GM18517 (cell line): ENCODE data around the gene MYRFL.
A peak's percentile ranks its signal among the peaks of the same experiment; 100 is the strongest.
"Not testable (repeated sequence)": the region's sequence is repeated elsewhere in the genome, so short reads cannot be mapped to it uniquely, and the experiment has no call there.

ENCODE experiments used
- ATAC-seq: cut with Tn5 transposase; IDR thresholded peaks from one replicate; pipeline ENCODE4 v1.9.1; 2021; ENCODE audit warnings: mild to moderate bottlenecking, moderate library complexity; ENCODE audit not compliant: unreplicated experiment

The MYRFL gene

GRCh38 chr12:69824966-69825560 is at the start of gene MYRFL:
MYRFL (plus strand) TSS chr12:69825227; CDS start chr12:69825518, 291 bp downstream.
- ATAC-seq: no peak

GRCh38 chr12:69779928-69780327 is 45.1 kb upstream of the MYRFL start:
- ATAC-seq: no peak

GRCh38 chr12:69783365-69783764 is 41.7 kb upstream of the MYRFL start:
- no peak for ATAC-seq

DNA sequence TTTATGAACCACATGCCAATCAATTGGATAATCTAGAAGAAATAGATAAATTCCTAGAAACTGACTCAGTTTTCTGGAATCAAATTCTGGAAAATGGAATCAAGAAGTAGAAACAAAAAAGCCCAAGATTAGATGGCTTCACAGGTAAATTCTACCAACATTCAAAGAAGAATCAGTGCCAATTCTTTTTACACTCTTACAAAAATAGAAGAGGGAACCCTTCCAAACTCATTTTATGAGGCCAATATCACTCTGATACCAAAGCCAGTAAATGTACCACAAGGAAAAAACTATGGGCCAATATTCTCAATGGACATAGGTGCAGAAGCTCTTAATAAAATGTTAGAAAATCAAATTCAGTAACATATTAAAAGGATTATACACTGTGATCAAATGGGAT is 35.7 kb upstream of the MYRFL start:
- ATAC-seq: no peak

GRCh38 chr12:69792533-69792932 is 32.5 kb upstream of the MYRFL start:
- no peak for ATAC-seq

DNA sequence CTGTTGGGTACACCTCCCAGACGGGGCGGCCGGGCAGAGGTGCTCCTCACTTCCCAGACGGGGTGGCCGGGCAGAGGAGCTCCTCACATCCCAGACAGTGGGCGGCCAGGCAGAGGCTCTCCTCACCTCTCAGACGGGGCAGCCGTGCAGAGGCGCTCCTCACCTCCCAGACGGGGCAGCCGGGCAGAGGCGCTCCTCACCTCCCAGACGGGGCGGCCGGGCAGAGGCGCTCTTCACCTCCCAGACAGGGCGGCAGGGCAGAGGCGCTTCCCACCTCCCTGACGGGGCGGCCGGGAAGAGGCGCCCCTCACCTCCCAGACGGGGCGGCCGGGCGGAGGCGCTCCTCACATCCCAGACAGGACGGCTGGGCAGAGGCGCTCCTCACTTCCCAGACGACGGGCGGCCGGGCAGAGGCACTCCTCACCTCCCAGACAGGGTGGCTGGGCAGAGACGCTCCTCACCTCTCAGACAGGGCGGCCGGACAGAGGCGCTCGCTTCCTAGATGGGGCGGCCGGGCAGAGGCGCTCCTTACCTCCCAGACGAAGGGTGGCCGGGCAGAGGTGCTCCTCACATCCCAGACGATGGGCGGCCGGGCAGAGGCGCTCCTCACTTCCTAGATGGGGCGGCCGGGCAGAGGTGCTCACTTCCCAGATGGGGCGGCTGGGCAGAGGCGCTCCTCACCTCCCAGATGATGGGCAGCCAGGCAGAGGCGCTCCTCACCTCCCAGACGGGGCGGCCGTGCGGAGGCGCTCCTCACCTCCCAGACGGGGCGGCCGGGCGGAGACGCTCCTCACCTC is 17.7 kb upstream of the MYRFL start:
- not testable (repeated sequence) for ATAC-seq

GRCh38 chr12:69810870-69811498 is 14.0 kb upstream of the MYRFL start:
- no peak for ATAC-seq

GRCh38 chr12:69816082-69816481 is 8.9 kb upstream of the MYRFL start:
- peak; percentile 61 for ATAC-seq

DNA sequence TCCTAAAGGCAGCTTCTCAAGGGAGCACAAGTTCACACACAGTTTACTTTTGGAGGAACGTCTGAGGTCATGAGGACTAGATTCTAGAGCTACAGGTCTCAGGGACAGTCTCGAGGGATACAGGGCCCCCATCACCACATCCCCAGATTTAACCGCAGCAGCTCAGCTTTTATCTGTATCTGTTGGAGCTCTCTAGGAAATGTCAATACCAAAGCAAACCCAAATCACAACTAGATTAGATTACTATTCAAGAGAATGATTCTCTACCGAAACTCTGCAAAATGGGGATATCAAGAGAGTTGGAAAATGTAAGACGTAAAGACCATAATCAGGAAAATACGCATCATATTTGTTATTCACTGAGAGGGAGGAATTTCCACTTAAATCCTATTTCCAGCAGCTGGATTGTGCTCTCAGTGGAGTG is 4.0 kb upstream of the MYRFL start:
- ATAC-seq: no peak

- no peak for ATAC-seq
These were observed 3.4 kb upstream of the MYRFL start for GRCh38 chr12:69821456-69822159.

DNA sequence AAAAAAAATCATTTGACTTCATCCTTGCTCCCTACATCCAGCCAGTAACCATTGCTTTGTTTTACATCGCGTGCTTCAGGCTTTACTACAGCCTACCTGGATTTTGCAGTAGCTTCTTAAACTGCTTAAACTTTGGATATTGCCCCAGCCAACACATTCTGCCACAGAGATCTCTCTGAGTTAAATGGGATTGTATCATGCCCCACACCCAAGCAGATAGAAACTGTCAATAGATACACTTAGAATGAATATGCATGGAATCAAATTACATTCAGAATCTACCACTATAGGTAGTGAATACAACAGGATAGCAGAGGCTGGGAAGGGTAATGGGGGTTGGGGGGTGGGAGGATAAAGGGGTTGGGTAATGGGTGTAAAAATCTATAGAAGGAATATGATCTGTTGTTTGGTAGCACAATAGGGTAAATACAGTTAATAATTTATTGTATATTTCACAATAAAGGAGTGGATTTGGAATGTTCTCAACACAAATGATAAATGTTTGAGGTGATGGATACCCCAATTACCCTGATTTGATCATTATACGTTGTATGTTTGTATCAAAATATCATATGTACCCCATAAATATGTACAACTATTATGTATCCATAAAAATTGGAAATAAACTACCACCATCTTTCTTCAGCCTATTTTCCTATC is 2.7 kb upstream of the MYRFL start:
- no peak for ATAC-seq

- ATAC-seq: no peak
These were observed 999 bp upstream of the MYRFL start for GRCh38 chr12:69824028-69824427.

GRCh38 chr12:69828897-69829296 is 3.9 kb downstream of the MYRFL start:
- ATAC-seq: no peak

DNA sequence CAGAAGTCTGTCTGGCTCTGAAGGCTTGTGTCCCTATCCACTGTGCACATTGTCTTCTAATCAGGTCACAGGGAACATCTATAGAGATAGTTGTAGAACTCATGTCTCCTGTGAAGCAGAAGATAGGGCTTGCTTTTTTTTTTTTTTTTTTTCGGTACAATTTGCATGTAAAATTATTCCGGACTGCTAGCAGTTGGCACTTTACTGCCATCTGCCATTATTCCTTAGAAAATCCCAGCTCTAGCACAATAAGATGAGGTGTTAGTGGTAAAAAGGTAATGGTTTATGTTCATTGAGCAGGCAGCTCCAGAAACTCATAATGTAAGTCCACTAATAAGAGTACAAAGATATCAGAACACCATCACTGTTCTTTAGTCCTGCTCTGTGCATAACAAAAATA is 8.7 kb downstream of the MYRFL start:
- ATAC-seq: no peak

GRCh38 chr12:69834147-69834546 is 9.1 kb downstream of the MYRFL start:
- no peak for ATAC-seq

- no peak for ATAC-seq
These were observed 9.5 kb downstream of the MYRFL start for GRCh38 chr12:69834576-69834975.

DNA sequence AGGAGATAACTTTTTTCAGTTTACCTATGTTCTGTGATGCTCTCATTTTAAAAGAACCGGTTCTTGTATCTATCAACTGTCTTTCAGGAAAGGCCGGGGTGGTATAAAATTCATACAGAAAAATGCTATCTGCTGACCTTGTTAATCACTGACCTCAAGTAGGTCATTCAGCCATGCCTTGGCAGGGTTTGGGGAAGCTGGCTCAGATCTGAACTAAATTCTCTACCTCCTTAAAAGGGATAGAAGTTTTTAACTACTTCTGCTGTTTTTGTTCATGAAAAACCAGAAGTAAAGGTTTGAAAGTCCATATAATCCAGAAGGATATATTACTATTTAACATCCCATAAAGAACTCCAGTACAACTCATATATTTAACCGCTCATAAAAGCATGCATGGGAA is 10.1 kb downstream of the MYRFL start:
- ATAC-seq: no peak

DNA sequence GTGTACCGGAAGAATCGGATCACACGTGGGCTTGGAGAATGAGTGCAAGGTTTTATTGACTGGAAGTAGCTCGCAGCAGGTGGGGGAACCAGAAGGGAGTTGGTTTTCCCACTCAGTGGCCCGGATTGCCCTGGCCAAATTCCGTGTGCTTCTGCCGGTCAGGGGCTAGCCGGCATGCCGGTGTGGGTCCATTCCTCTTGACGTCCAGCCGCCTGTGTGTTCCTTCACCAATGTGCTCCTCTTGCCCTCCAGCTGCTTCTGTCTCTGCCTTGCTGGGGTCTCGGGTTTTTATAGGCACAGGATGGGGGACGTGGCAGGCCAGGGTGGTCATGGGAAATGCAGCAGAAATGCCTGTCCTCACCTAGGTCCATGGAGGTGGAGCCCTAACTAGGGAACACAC is 11.0 kb downstream of the MYRFL start:
- no peak for ATAC-seq

GRCh38 chr12:69837191-69837590 is 12.2 kb downstream of the MYRFL start:
- ATAC-seq: no peak

DNA sequence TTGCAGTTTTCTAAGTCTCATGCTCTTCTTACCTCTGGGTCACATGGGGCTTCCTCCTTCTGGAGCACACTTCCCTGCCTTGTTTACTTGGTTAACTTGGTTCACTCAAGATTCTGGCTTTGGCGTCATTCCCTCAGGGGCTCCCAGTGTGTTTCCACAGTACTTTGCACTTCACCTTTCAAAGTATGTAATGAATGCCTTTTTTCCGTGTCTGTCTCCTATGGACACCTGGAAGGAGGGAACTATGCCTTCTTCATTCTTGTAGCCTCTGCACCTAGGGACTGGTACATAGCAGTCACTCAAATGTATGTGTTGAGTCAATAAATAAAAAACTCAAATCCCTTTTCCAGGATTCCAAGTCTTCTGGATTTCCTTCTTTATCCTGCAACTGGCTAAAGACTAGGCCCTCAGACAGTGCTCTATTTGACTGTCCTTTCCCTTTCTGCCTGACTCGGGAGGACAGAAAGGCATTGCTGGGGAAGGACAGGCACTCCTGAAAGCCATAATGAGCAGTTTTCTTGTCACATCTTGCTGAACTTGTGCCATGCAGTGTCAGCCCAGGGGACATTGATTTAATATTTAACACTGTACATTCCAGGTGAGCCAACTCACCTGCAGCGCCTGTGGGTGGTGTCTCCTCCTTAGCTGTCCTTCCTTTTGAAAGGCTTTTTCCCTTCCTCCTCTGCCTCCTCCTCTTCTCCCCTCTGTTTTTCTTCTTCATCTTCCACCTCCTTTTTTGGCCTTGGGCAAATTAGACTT is 12.8 kb downstream of the MYRFL start:
- ATAC-seq: no peak
